Measurements from ENCODE around the gene PRKAG1.

DNA sequence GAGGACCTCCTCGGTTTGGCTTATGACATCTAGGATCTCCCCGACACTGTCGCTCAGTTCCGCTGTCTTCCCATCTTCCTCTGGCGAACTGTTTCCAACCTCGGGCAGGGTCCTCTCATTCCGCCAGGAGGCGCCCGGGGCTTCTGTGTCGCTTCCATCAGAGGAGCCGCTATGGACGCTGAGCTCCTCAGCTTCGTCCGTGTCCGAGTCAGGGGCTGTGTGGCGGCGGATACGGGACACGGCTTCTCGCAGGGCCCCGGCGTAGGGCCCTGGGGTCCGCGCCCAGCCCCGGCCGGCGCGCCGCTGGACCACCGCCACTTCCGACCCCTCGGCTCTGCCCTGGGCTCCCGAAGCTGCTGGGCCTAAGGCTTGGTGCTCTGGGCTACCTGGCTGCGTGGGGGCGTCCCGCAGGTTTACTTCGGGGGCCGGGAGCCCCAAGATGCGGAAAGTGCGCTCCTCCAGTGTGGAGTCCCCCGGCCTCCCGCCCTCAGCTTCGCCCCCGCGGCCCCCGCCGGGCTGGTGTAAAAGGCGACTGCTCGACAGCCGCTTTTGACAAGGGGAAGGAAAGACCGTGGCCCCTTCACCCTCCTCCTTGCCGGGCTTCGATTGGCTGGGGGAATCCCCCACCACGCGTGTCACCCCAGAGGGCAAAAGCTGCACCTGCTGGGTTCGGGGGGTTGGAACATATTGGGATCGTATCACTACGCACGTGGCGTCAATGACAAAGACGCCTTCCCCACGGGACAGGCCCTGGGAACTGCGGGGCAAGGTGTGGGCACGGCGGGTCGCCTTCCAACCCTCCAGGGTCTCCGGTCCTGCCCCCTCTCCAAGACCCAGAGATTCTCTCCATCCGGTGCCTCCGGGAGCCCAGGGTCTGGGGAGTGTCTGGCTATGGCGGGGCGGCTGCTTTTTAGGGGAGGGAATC, 21.5 kb downstream of the PRKAG1 start:
- TF ChIP-seq EP300 (IDR thresholded peaks at IDR 0.05) = no peak
- no peak for TF ChIP-seq POLR2AphosphoS5 (IDR thresholded peaks at IDR 0.05)
- TF ChIP-seq, protein P1, sequence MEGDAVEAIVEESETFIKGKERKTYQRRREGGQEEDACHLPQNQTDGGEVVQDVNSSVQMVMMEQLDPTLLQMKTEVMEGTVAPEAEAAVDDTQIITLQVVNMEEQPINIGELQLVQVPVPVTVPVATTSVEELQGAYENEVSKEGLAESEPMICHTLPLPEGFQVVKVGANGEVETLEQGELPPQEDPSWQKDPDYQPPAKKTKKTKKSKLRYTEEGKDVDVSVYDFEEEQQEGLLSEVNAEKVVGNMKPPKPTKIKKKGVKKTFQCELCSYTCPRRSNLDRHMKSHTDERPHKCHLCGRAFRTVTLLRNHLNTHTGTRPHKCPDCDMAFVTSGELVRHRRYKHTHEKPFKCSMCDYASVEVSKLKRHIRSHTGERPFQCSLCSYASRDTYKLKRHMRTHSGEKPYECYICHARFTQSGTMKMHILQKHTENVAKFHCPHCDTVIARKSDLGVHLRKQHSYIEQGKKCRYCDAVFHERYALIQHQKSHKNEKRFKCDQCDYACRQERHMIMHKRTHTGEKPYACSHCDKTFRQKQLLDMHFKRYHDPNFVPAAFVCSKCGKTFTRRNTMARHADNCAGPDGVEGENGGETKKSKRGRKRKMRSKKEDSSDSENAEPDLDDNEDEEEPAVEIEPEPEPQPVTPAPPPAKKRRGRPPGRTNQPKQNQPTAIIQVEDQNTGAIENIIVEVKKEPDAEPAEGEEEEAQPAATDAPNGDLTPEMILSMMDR (IDR thresholded peaks at IDR 0.05) = peak; percentile 39 to 82 (median 70)
- TF ChIP-seq POLR2A (IDR thresholded peaks at IDR 0.05) = no peak
